ENCODE data around the gene ZG16. TPM values are rescaled to one million over a fixed set of nuclear protein-coding genes. Genes with fewer than 3 reads are reported as not detected.

The ZG16 gene
- total and polyA plus RNA-seq, 9 of the 15 experiments (the other 6 are each of a cell fraction or from before 2014, with no cell fraction given), result 0.04 TPM; not detected in 8

GRCh38 chr16:29805232-29806098, 27.4 kb downstream of the ZG16 start (continued):
- TF ChIP-seq ZNF766 (CRISPR knock-in tag; conservative IDR thresholded peaks at IDR 0.05), result peak; percentile 95
- TF ChIP-seq TEAD2 (tag; IDR thresholded peaks at IDR 0.05), result no peak
- peak; percentile 76; the same call in 1 of the 2 replicates for TF ChIP-seq HDAC8 (tag; IDR thresholded peaks at IDR 0.05)
- TF ChIP-seq SRF (CRISPR knock-in tag; IDR thresholded peaks at IDR 0.05), result peak in 1 of 2 experiments; percentile 35; a peak in 1 of 4 replicates
- TF ChIP-seq RREB1 (CRISPR knock-in tag; IDR thresholded peaks at IDR 0.05), result peak; percentile 72; the same call in 1 of the 2 replicates
- no peak for TF ChIP-seq ZNF143 (CRISPR knock-in tag; IDR thresholded peaks at IDR 0.05)
- no peak for TF ChIP-seq ZNF408 (CRISPR knock-in tag; IDR thresholded peaks at IDR 0.05; ENCODE audit: low read depth)
- peak; percentile 44 to 78; a peak in 3 of 4 replicates for TF ChIP-seq NONO (IDR thresholded peaks at IDR 0.05; ENCODE audit: low read depth in 2 of 2, low read length in 1 of 2)
- TF ChIP-seq DACH1 (IDR thresholded peaks at IDR 0.05; ENCODE audit: partially characterized antibody), result peak; percentile 6
- TF ChIP-seq ZNF263 (CRISPR knock-in tag; IDR thresholded peaks at IDR 0.05; ENCODE audit: borderline replicate concordance), result peak; percentile 83
- TF ChIP-seq FOXK1 (CRISPR knock-in tag; IDR thresholded peaks at IDR 0.05; ENCODE audit: borderline replicate concordance), result no peak; the same call in 1 of the 2 replicates
- no peak for TF ChIP-seq HSF4 (CRISPR knock-in tag; IDR thresholded peaks at IDR 0.05; ENCODE audit: borderline replicate concordance)
- TF ChIP-seq HINFP (tag; conservative IDR thresholded peaks at IDR 0.05; ENCODE audit: low read depth), result no peak
- no peak; the same call in 1 of the 2 replicates for TF ChIP-seq HES1 (IDR thresholded peaks at IDR 0.05; ENCODE audit: low read depth)
- no peak for TF ChIP-seq TAL1 (IDR thresholded peaks at IDR 0.05)
